H9 (cell line): ENCODE results near the gene C1QTNF2. TPM values are rescaled to one million over a fixed set of nuclear protein-coding genes. Genes with fewer than 3 reads are reported as not detected.

Experiments
- DNase-seq: peaks from one replicate; pipeline ENCODE4 v3.0.0-alpha.2; 2017
- H2AFZ ChIP-seq: one replicate; pipeline ENCODE4 v1.6.1; 2013; ENCODE audit warnings: mild to moderate bottlenecking, low read length, control low read depth, moderate library complexity
- H2AK5ac ChIP-seq: 2 replicates; pipeline ENCODE4 v1.6.1; 2013; ENCODE audit warnings: low read length, control low read depth, mixed read lengths; ENCODE audit not compliant: insufficient read length
- H2BK120ac ChIP-seq: one replicate; pipeline ENCODE4 v1.6.1; 2013; ENCODE audit warnings: low read depth, mild to moderate bottlenecking, low read length, control low read depth, inconsistent platforms; ENCODE audit not compliant: poor library complexity, severe bottlenecking
- H2BK12ac ChIP-seq: 2 replicates; pipeline ENCODE4 v1.6.1; 2013; ENCODE audit warnings: low read length, control low read depth, mixed read lengths, low read depth; ENCODE audit not compliant: insufficient read length
- H2BK15ac ChIP-seq: 2 replicates; pipeline ENCODE4 v1.6.1; 2013; ENCODE audit warnings: low read depth, low read length, control low read depth
- H2BK20ac ChIP-seq: one replicate; pipeline ENCODE4 v1.6.1; 2013; ENCODE audit warnings: low read depth, mild to moderate bottlenecking, low read length, control low read depth, inconsistent platforms; ENCODE audit not compliant: poor library complexity, severe bottlenecking
- H2BK5ac ChIP-seq: 2 replicates; pipeline ENCODE4 v1.6.1; 2013; ENCODE audit warnings: low read length, control low read depth, mixed read lengths; ENCODE audit not compliant: insufficient read length
- H3K14ac ChIP-seq: 2 replicates; pipeline ENCODE4 v1.6.1; 2013; ENCODE audit warnings: low read length, control low read depth; ENCODE audit not compliant: insufficient read depth
- H3K18ac ChIP-seq: 2 replicates; pipeline ENCODE4 v1.6.1; 2013; ENCODE audit warnings: low read depth, mild to moderate bottlenecking, mixed read lengths, low read length, control low read depth; ENCODE audit not compliant: insufficient read length
- H3K23ac ChIP-seq: 2 replicates; pipeline ENCODE4 v1.6.1; 2013; ENCODE audit warnings: low read length, control low read depth, mixed read lengths, low read depth; ENCODE audit not compliant: insufficient read length
- H3K23me2 ChIP-seq: 2 replicates; pipeline ENCODE4 v1.6.1; 2013; ENCODE audit warnings: low read depth, mild to moderate bottlenecking, mixed read lengths, low read length, control low read depth; ENCODE audit not compliant: insufficient read length, poor library complexity, severe bottlenecking
- H3K27ac ChIP-seq: 2 replicates; pipeline ENCODE4 v1.5.1; 2013; ENCODE audit warnings: low read length, control low read depth, mixed read lengths, low read depth; ENCODE audit not compliant: insufficient read length
- H3K27me3 ChIP-seq: 2 replicates; pipeline ENCODE4 v1.6.1; 2013; ENCODE audit warnings: low read length, control low read depth, inconsistent platforms; ENCODE audit not compliant: insufficient read depth
- H3K4ac ChIP-seq: 2 replicates; pipeline ENCODE4 v1.6.1; 2013; ENCODE audit warnings: low read depth, mild to moderate bottlenecking, control low read depth, inconsistent platforms, low read length, moderate library complexity
- H3K4me1 ChIP-seq: 2 replicates; pipeline ENCODE4 v1.6.1; 2013; ENCODE audit warnings: low read length, control low read depth, inconsistent platforms; ENCODE audit not compliant: insufficient read depth
- H3K4me2 ChIP-seq: 2 replicates; pipeline ENCODE4 v1.6.1; 2013; ENCODE audit warnings: low read length, control low read depth, mixed read lengths; ENCODE audit not compliant: insufficient read length, insufficient read depth
- H3K56ac ChIP-seq: 2 replicates; pipeline ENCODE4 v1.6.1; 2013; ENCODE audit warnings: low read depth, mild to moderate bottlenecking, mixed read lengths, low read length, control low read depth; ENCODE audit not compliant: insufficient read length
- H3K79me1 ChIP-seq: 2 replicates; pipeline ENCODE4 v1.6.1; 2013; ENCODE audit warnings: low read depth, mild to moderate bottlenecking, moderate library complexity, low read length, control low read depth, inconsistent platforms; ENCODE audit not compliant: insufficient read depth, poor library complexity, severe bottlenecking
- H3K79me2 ChIP-seq: 2 replicates; pipeline ENCODE4 v1.6.1; 2013; ENCODE audit warnings: low read length, control low read depth, inconsistent platforms; ENCODE audit not compliant: insufficient read depth
- H3K9ac ChIP-seq: 2 replicates; pipeline ENCODE4 v1.6.1; 2013; ENCODE audit warnings: low read length, control low read depth, mixed read lengths; ENCODE audit not compliant: insufficient read length; ENCODE audit errors: extremely low read depth
- H3K9me3 ChIP-seq: one replicate; pipeline ENCODE4 v1.6.1; 2013; ENCODE audit warnings: low read depth, low read length, inconsistent platforms; ENCODE audit not compliant: control insufficient read depth
- H3T11ph ChIP-seq: one replicate; pipeline ENCODE4 v1.6.1; 2013; ENCODE audit warnings: mild to moderate bottlenecking, low read length, control low read depth, inconsistent platforms
- H4K20me1 ChIP-seq: one replicate; pipeline ENCODE4 v1.6.1; 2013; ENCODE audit not compliant: control insufficient read depth, insufficient read length, insufficient read depth
- H4K5ac ChIP-seq: 2 replicates; pipeline ENCODE4 v1.6.1; 2013; ENCODE audit warnings: low read depth, mild to moderate bottlenecking, mixed read lengths, low read length, control low read depth; ENCODE audit not compliant: insufficient read length
- H4K8ac ChIP-seq: replicated peaks from 2 replicates; pipeline ENCODE4 v1.6.1; 2013; ENCODE audit warnings: low read length, control low read depth, mixed read lengths, low read depth; ENCODE audit not compliant: insufficient read length
- H4K91ac ChIP-seq: 2 replicates; pipeline ENCODE4 v1.6.1; 2013; ENCODE audit warnings: low read depth, mild to moderate bottlenecking, moderate library complexity, mixed read lengths, low read length, control low read depth; ENCODE audit not compliant: insufficient read length
- H3K27ac Mint-ChIP-seq, 3 experiments: 2 replicates in 2 of 3; 3 replicates in 1 of 3; pipeline ENCODE4 v1.8.0; 2020 to 2021; ENCODE audit warnings: mixed read lengths in 3 of 3, mild to moderate bottlenecking in 1 of 3, moderate library complexity in 1 of 3
- H3K27me3 Mint-ChIP-seq: 2 replicates; pipeline ENCODE4 v1.8.0; 2021; ENCODE audit warnings: low read depth, mild to moderate bottlenecking, moderate library complexity, mixed read lengths
- H3K36me3 Mint-ChIP-seq, 3 experiments: 2 replicates in 2 of 3; 3 replicates in 1 of 3; pipeline ENCODE4 v1.8.0; 2020 to 2021; ENCODE audit warnings: low read depth in 3 of 3, mixed read lengths in 3 of 3; ENCODE audit not compliant: insufficient read depth in 1 of 3
- H3K4me1 Mint-ChIP-seq, 2 experiments: 2 replicates each; pipeline ENCODE4 v1.8.0; 2020; ENCODE audit warnings: mixed read lengths in 2 of 2
- H3K4me3 Mint-ChIP-seq, 2 experiments: 2 replicates in 1 of 2; 3 replicates in 1 of 2; pipeline ENCODE4 v1.8.0; 2020 to 2021; ENCODE audit warnings: mild to moderate bottlenecking in 2 of 2, mixed read lengths in 2 of 2, moderate library complexity in 1 of 2
- H3K9me3 Mint-ChIP-seq, 2 experiments: 2 replicates in 1 of 2; 3 replicates in 1 of 2; pipeline ENCODE4 v1.8.0; 2020; ENCODE audit warnings: mild to moderate bottlenecking in 2 of 2, mixed read lengths in 2 of 2, moderate library complexity in 1 of 2
- WGBS: extraction: QIAGEN DNeasy Blood & Tissue Kit; methylation state at CpG from one replicate; pipeline ENCODE4 v1.1.7; 2013; ENCODE audit warnings: missing lambda C conversion rate, low lambda C conversion rate, mixed read lengths; ENCODE audit not compliant: insufficient read length; ENCODE audit errors: extremely low coverage; 5-methylcytosine and 5-hydroxymethylcytosine counted together
- total RNA-seq: library from RNA; stranded (reverse); gene quantifications from 2 replicates; pipeline ENCODE4 v1.2.1, GENCODE V29; 2021
- TF ChIP-seq, protein P1 (sequence below): fragments of 200-600 bp; sonication (generic); conservative IDR thresholded peaks from 3 replicates; pipeline ENCODE4 v1.8.0; 2021; ENCODE audit warnings: antibody characterized with exemption, mild to moderate bottlenecking

C1QTNF2 gene
- total RNA-seq, 1 experiment from 2014 or later = 0.59 TPM

GRCh38 chr5:160399402-160400353, 29.3 kb upstream of the C1QTNF2 start, which contains the start of gene FAM200C:
TSS of gene FAM200C (minus strand) at chr5:160400054. CDS start at chr5:160395490, 4,564 bp downstream.
- H2AK5ac ChIP-seq = no peak within 1 kb of the TSS
- no peaks in the 10 kb centered on the region for H3K9me3 ChIP-seq
- peak; percentile 95 for DNase-seq
- H3K79me1 ChIP-seq = no peaks in the 10 kb centered on the region
- H3K56ac ChIP-seq = peak within 1 kb of the TSS; percentile 8
- H3K27ac Mint-ChIP-seq = peak within 1 kb of the TSS; percentile 75 to 99 (median 98); a peak in 6 of 7 replicates
- H3K14ac ChIP-seq = peak within 1 kb of the TSS; percentile 98
- H2BK12ac ChIP-seq = peak within 1 kb of the TSS; percentile 4
- H3K18ac ChIP-seq = peak within 1 kb of the TSS; percentile 94
- H3K4me3 Mint-ChIP-seq = peak within 1 kb of the TSS; percentile 86 to 92
- H2BK15ac ChIP-seq = no peak within 1 kb of the TSS
- H2BK20ac ChIP-seq = no peak within 1 kb of the TSS
- peak within 1 kb of the TSS; percentile 93 for H3K4me2 ChIP-seq
- H2AFZ ChIP-seq = peak within 1 kb of the TSS; percentile 66
- no peak within 1 kb of the TSS for H3K23ac ChIP-seq
- H4K5ac ChIP-seq = no peak within 1 kb of the TSS
- H3K36me3 Mint-ChIP-seq = peaks cover 2 to 22% (median 21%) of the 10 kb centered on the region in 3 experiments; a peak in 6 of 7 replicates
- H3K27me3 Mint-ChIP-seq = no peaks in the 10 kb centered on the region
- H3K27ac ChIP-seq = peak within 1 kb of the TSS; percentile 5
- H3K4ac ChIP-seq = no peak within 1 kb of the TSS; the same call in 1 of the 2 replicates
- H3T11ph ChIP-seq = no peak within 1 kb of the TSS
- WGBS = no CpG with 5 or more reads among the region's 41 CpGs
- H3K23me2 ChIP-seq = peaks cover 4% of the 10 kb centered on the region
- no peak within 1 kb of the TSS for H4K8ac ChIP-seq
- no peak within 1 kb of the TSS for H2BK120ac ChIP-seq
- no peaks in the 10 kb centered on the region for H3K9me3 Mint-ChIP-seq
- H3K4me1 ChIP-seq = no peaks in the 10 kb centered on the region
- H3K4me1 Mint-ChIP-seq = peaks cover 17 to 21% of the 10 kb centered on the region in 2 experiments
- peak within 1 kb of the TSS; percentile 56 for H2BK5ac ChIP-seq
- no peaks in the 10 kb centered on the region for H4K20me1 ChIP-seq
- no peaks in the 10 kb centered on the region for H3K79me2 ChIP-seq
- no peak within 1 kb of the TSS for H4K91ac ChIP-seq
- peak within 1 kb of the TSS; percentile 99 for H3K9ac ChIP-seq
- H3K27me3 ChIP-seq = no peaks in the 10 kb centered on the region
- TF ChIP-seq, protein P1, sequence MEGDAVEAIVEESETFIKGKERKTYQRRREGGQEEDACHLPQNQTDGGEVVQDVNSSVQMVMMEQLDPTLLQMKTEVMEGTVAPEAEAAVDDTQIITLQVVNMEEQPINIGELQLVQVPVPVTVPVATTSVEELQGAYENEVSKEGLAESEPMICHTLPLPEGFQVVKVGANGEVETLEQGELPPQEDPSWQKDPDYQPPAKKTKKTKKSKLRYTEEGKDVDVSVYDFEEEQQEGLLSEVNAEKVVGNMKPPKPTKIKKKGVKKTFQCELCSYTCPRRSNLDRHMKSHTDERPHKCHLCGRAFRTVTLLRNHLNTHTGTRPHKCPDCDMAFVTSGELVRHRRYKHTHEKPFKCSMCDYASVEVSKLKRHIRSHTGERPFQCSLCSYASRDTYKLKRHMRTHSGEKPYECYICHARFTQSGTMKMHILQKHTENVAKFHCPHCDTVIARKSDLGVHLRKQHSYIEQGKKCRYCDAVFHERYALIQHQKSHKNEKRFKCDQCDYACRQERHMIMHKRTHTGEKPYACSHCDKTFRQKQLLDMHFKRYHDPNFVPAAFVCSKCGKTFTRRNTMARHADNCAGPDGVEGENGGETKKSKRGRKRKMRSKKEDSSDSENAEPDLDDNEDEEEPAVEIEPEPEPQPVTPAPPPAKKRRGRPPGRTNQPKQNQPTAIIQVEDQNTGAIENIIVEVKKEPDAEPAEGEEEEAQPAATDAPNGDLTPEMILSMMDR = no peak
